SK-N-SH (cell line): ENCODE measurements around the gene CCDC40. TPM values are rescaled to one million over a fixed set of nuclear protein-coding genes. Genes with fewer than 3 reads are reported as not detected.

ENCODE experiments used
- CTCF ChIA-PET: fragments of 300-600, 350-600 bp; formaldehyde crosslinking; extraction: SDS; loops from one replicate; lab custom pipeline; 2021; lab: Yijun Ruan, JAX
- POLR2A ChIA-PET: fragments of 350-600 bp; sonication (Branson Sonifier 250); formaldehyde crosslinking; extraction: SDS; loops from one replicate; lab custom pipeline; 2020; ENCODE audit warnings: antibody characterized with exemption, inconsistent platforms; lab: Yijun Ruan, JAX
- DNase-seq: peaks from one replicate; pipeline ENCODE4 v3.0.0; 2012
- H2AFZ ChIP-seq: fragments of 200-600 bp; sonication (generic); 2 replicates; pipeline ENCODE4 v1.8.1; 2016; ENCODE audit warnings: antibody characterized with exemption, mild to moderate bottlenecking, low read depth
- H3F3A ChIP-seq: fragments of 200-600 bp; sonication (generic); replicated peaks from 2 replicates; pipeline ENCODE3; 2016; ENCODE audit warnings: antibody characterized with exemption, mild to moderate bottlenecking; ENCODE audit not compliant: insufficient read depth
- H3K27ac ChIP-seq, 2 experiments: fragments of 200-500 bp in 1 of 2; fragments of 200-600 bp in 1 of 2; sonication (Bioruptor generic) in 1 of 2; sonication (generic), shearing (Covaris generic) in 1 of 2; 2 replicates each; pipeline versions ENCODE4 v1.5.1 to v1.6.1; 2014 to 2016; ENCODE audit warnings: low read depth in 2 of 2, inconsistent platforms in 1 of 2, low read length in 1 of 2, mild to moderate bottlenecking in 1 of 2, mixed read lengths in 1 of 2
- H3K27me3 ChIP-seq: fragments of 200-600 bp; sonication (generic), shearing (Covaris generic); 2 replicates; pipeline ENCODE4 v1.6.1; 2016; ENCODE audit warnings: mixed run types; ENCODE audit not compliant: insufficient read depth
- H3K36me3 ChIP-seq, 2 experiments: fragments of 200-500 bp in 1 of 2; fragments of 200-600 bp in 1 of 2; sonication (Bioruptor generic) in 1 of 2; sonication (generic) in 1 of 2; replicated peaks in 1 of 2; 2 replicates each; pipeline versions ENCODE3 to v1.5.1; 2014 to 2016; ENCODE audit warnings: low read length in 1 of 2, mild to moderate bottlenecking in 1 of 2; ENCODE audit not compliant: insufficient read depth in 2 of 2, control insufficient read depth in 1 of 2
- H3K4me1 ChIP-seq, 2 experiments: fragments of 200-500 bp in 1 of 2; fragments of 200-600 bp in 1 of 2; sonication (Bioruptor generic) in 1 of 2; sonication (generic), shearing (Covaris generic) in 1 of 2; 2 replicates each; pipeline versions ENCODE4 v1.5.1 to v1.6.1; 2014 to 2016; ENCODE audit warnings: low read depth in 1 of 2, low read length in 1 of 2, mixed run types in 1 of 2; ENCODE audit not compliant: insufficient read depth in 2 of 2, control insufficient read depth in 1 of 2
- H3K4me2 ChIP-seq: fragments of 200-600 bp; sonication (generic), shearing (Covaris generic); 2 replicates; pipeline ENCODE4 v1.6.1; 2017; ENCODE audit warnings: mixed run types
- H3K4me3 ChIP-seq, 2 experiments: fragments of 200-500 bp in 1 of 2; fragments of 200-600 bp in 1 of 2; sonication (Bioruptor generic) in 1 of 2; sonication (generic), shearing (Covaris generic) in 1 of 2; 2 replicates each; pipeline versions ENCODE4 v1.5.1 to v1.8.1; 2014 to 2016; ENCODE audit warnings: low read depth in 2 of 2, inconsistent platforms in 1 of 2, low read length in 1 of 2, mild to moderate bottlenecking in 1 of 2, mixed read lengths in 1 of 2, moderate library complexity in 1 of 2
- H3K79me2 ChIP-seq: fragments of 200-600 bp; sonication (generic); 2 replicates; pipeline ENCODE4 v1.8.1; 2017; ENCODE audit warnings: mild to moderate bottlenecking; ENCODE audit not compliant: insufficient read depth
- H3K9ac ChIP-seq: fragments of 200-600 bp; sonication (generic); 2 replicates; pipeline ENCODE4 v1.6.1; 2017; ENCODE audit warnings: mixed run types
- H3K9me2 ChIP-seq: fragments of 200-600 bp; sonication (generic); 2 replicates; pipeline ENCODE4 v1.6.1; 2017; ENCODE audit warnings: mixed run types
- H3K9me3 ChIP-seq: fragments of 200-600 bp; sonication (generic); 2 replicates; pipeline ENCODE4 v1.6.1; 2017; ENCODE audit warnings: mixed run types, mild to moderate bottlenecking, moderate library complexity
- H4K20me1 ChIP-seq: fragments of 200-600 bp; sonication (generic); 2 replicates; pipeline ENCODE4 v1.6.1; 2017; ENCODE audit warnings: mild to moderate bottlenecking, mixed run types; ENCODE audit not compliant: insufficient read depth
- GABPA ChIP-seq: IDR thresholded peaks from 2 replicates; pipeline ENCODE4 v1.4.0; 2012; ENCODE audit warnings: low read depth, mild to moderate bottlenecking
- JUND ChIP-seq: IDR thresholded peaks from 2 replicates; pipeline ENCODE4 v1.4.0; 2012
- MAX ChIP-seq: IDR thresholded peaks from 2 replicates; pipeline ENCODE4 v1.4.0; 2012; ENCODE audit warnings: low read depth
- MXI1 ChIP-seq: IDR thresholded peaks from 2 replicates; pipeline ENCODE4 v1.6.1; 2012; ENCODE audit warnings: mild to moderate bottlenecking, low read depth, low read length, improper control_type of control experiment
- REST ChIP-seq: IDR thresholded peaks from 2 replicates; pipeline ENCODE4 v1.6.1; 2012; ENCODE audit warnings: mild to moderate bottlenecking, low read depth, low read length, moderate library complexity
- SIN3A ChIP-seq: IDR thresholded peaks from 2 replicates; pipeline ENCODE4 v1.6.1; 2012; ENCODE audit warnings: low read depth, mild to moderate bottlenecking, low read length, moderate library complexity, borderline replicate concordance
- SMC3 ChIP-seq: IDR thresholded peaks from 2 replicates; pipeline ENCODE4 v1.6.1; 2012; ENCODE audit warnings: low read depth, low read length, improper control_type of control experiment
- TAF1 ChIP-seq: IDR thresholded peaks from 2 replicates; pipeline ENCODE4 v1.6.1; 2012; ENCODE audit warnings: low read depth, mild to moderate bottlenecking, low read length, moderate library complexity, borderline replicate concordance
- TEAD4 ChIP-seq: IDR thresholded peaks from 2 replicates; pipeline ENCODE4 v1.4.0; 2012; ENCODE audit warnings: mild to moderate bottlenecking, borderline replicate concordance; ENCODE audit not compliant: insufficient read depth
- USF1 ChIP-seq: IDR thresholded peaks from 2 replicates; pipeline ENCODE4 v1.4.0; 2012; ENCODE audit warnings: low read depth, borderline replicate concordance
- USF2 ChIP-seq: fragments of 150-350 bp; IDR thresholded peaks from 2 replicates; pipeline ENCODE4 v1.6.1; 2017; ENCODE audit warnings: antibody characterized with exemption, low read length, low read depth, borderline replicate concordance
- YY1 ChIP-seq: IDR thresholded peaks from 2 replicates; pipeline ENCODE4 v1.4.0; 2012; ENCODE audit warnings: low read depth, mild to moderate bottlenecking
- WGBS: methylation state at CpG from one replicate; pipeline ENCODE4 v1.1.6; 2017; ENCODE audit warnings: low lambda C conversion rate; 5-methylcytosine and 5-hydroxymethylcytosine counted together
- polyA plus RNA-seq, 3 experiments: library from polyadenylated mRNA; depleted of rRNA; stranded (reverse); fragments of >200 nt; gene quantifications; 2 replicates each; pipeline ENCODE4 v1.2.3, GENCODE V29; 2012

The CCDC40 gene
- polyA plus RNA-seq, 1 of the 3 experiments (the other 2 are of a cell fraction) = 17.3 TPM

- peak overlapping the region; percentile 82 to 90 for H3K4me3 ChIP-seq
- POLR2A ChIA-PET = interaction anchor here (1.3 kb wide), 1 partner anchor 8 kb away, joined by 3 read pairs; no protein-coding TSS in a partner anchor
- H3K9me3 ChIP-seq = no peaks in the 10 kb centered on the region
- CTCF ChIA-PET = interaction anchor here (0.9 to 10.7 kb wide), 6 partner anchors 12 to 47 kb away, joined by 3 to 72 read pairs (median 11); no protein-coding TSS in a partner anchor
- H3K9ac ChIP-seq = peak overlapping the region; percentile 91
- H3K4me2 ChIP-seq = peak overlapping the region; percentile 72
- peaks cover 60% of the 10 kb centered on the region for H3K79me2 ChIP-seq
- H4K20me1 ChIP-seq = peaks cover 40% of the 10 kb centered on the region
- peak; percentile 66; the same call in 1 of the 2 replicates for TF ChIP-seq MXI1
- peak; percentile 49; the same call in 1 of the 2 replicates for TF ChIP-seq USF1
- TF ChIP-seq TAF1 = 0 out of 2 replicates have a peak, but pooled peaks have one; percentile 10
- no peak for TF ChIP-seq SIN3A
- no peak for TF ChIP-seq YY1
- TF ChIP-seq REST = no peak
- TF ChIP-seq MAX = peak; percentile 60
- TF ChIP-seq, all 33 proteins: peak for 4
- no peak for DNase-seq
- Histone ChIP-seq H3K27me3 (no peaks in the 10 kb centered on the region), H3K36me3 (peaks cover 4 to 7% of the 10 kb centered on the region in 2 experiments), H2AFZ (peak overlapping the region; percentile 3; the same call in 1 of the 2 replicates), H3K9me2 (no peaks in the 10 kb centered on the region), H3K27ac (peak overlapping the region; percentile 69 to 71), H3K4me1 (peaks cover 3 to 35% of the 10 kb centered on the region in 2 experiments; a peak in 2 of 4 replicates), H3F3A (peaks cover 13% of the 10 kb centered on the region)
- WGBS = 1% methylated on average over 37 of the region's 55 CpGs
Measured at GRCh38 chr17:80034791-80035686, 1.4 kb upstream of the CCDC40 start.

GRCh38 chr17:80035687-80035936 is 830 bp upstream of the CCDC40 start, which contains the start of gene TBC1D16:
Gene TBC1D16, minus strand, starts transcription at chr17:80035872. Its CDS starts 22,325 bp downstream, at chr17:80013547.
- Histone ChIP-seq H3K36me3 (peaks cover 8 to 13% of the 10 kb centered on the region in 2 experiments), H4K20me1 (peaks cover 34% of the 10 kb centered on the region), H3K4me3 (peak within 1 kb of the TSS; percentile 82 to 100), H2AFZ (peak within 1 kb of the TSS; percentile 91), H3K27ac (peak within 1 kb of the TSS; percentile 91 to 96), H3K4me2 (peak within 1 kb of the TSS; percentile 100), H3K79me2 (peaks cover 54% of the 10 kb centered on the region), H3K4me1 (peaks cover 3 to 34% of the 10 kb centered on the region in 2 experiments; a peak in 2 of 4 replicates), H3F3A (peaks cover 13% of the 10 kb centered on the region), H3K9me3 (no peaks in the 10 kb centered on the region), H3K9me2 (no peaks in the 10 kb centered on the region), H3K27me3 (no peaks in the 10 kb centered on the region), H3K9ac (peak within 1 kb of the TSS; percentile 99)
- POLR2A ChIA-PET = interaction anchor here (1.3 kb wide), 1 partner anchor 9 kb away, joined by 3 read pairs; no protein-coding TSS in a partner anchor
- CTCF ChIA-PET = interaction anchor here (3.0 to 3.8 kb wide), 2 partner anchors 13 to 27 kb away, joined by 15 to 16 read pairs; no protein-coding TSS in a partner anchor
- no peak for DNase-seq
- WGBS = no CpG with 5 or more reads among the region's 46 CpGs
- no peak for TF ChIP-seq REST
- TF ChIP-seq JUND = no peak
- TF ChIP-seq GABPA = no peak
- TF ChIP-seq TEAD4 = no peak
- TF ChIP-seq SMC3 = no peak
- no peak for TF ChIP-seq SIN3A
- TF ChIP-seq USF2 = no peak
- no peak for TF ChIP-seq YY1
